Gastroesophageal sphincter (tissue), 3 donors: ENCODE measurements around the gene DGUOK.

ENCODE experiments used
- CTCF ChIP-seq, 4 experiments: fragments of 200-600 bp in 2 of 4; fragments of 450-650 bp in 2 of 4; sonication (generic) in 1 of 4; IDR thresholded peaks; one replicate each; pipeline ENCODE4 v1.5.1; 2017 to 2019; ENCODE audit warnings: antibody characterized with exemption in 4 of 4, mild to moderate bottlenecking in 2 of 4, moderate library complexity in 2 of 4
- EP300 ChIP-seq: sonication (generic); formaldehyde crosslinking; IDR thresholded peaks from one replicate; pipeline ENCODE4 v1.6.1; 2017; ENCODE audit warnings: antibody characterized with exemption, mild to moderate bottlenecking

- TF ChIP-seq CTCF (IDR thresholded peaks at IDR 0.05) (no peak), EP300 (no peak)
Measured at GRCh38 chr2:73970850-73971471, 44.3 kb downstream of the DGUOK start.
